Measurements from ENCODE around the gene CRMP1. TPM values are rescaled to one million over a fixed set of nuclear protein-coding genes. Genes with fewer than 3 reads are reported as not detected.

Gene CRMP1
- total RNA-seq, 1 donor from 2014 or later, result 1.2 TPM

GRCh38 chr4:5788144-5788543 lies 104.7 kb downstream of the CRMP1 start:
- DNase-seq (no peak), ATAC-seq (ENCODE audit: poor library complexity) (no peak)
- intact Hi-C loops (cut with DNase I), result no loop called here

- DNase-seq, result no peak
These were observed 105.6 kb downstream of the CRMP1 start for GRCh38 chr4:5787311-5787710.

GRCh38 chr4:5785806-5786680 lies 106.8 kb downstream of the CRMP1 start:
- intact Hi-C loops (cut with DNase I), result no loop called here
- no peak for DNase-seq
- ATAC-seq (ENCODE audit: poor library complexity), result peak; percentile 67

More at GRCh38 chr4:5787311-5787710, 105.6 kb downstream of the CRMP1 start:
- intact Hi-C loops (cut with DNase I), result no loop called here
- ATAC-seq (ENCODE audit: poor library complexity), result no peak

- DNase-seq, result peak; percentile 57
- intact Hi-C loops (cut with DNase I), result no loop called here
- ATAC-seq (ENCODE audit: poor library complexity), result peak; percentile 87
These were observed 107.8 kb downstream of the CRMP1 start for GRCh38 chr4:5784960-5785611.

- ATAC-seq (ENCODE audit: poor library complexity), result no peak
- no peak for DNase-seq
- intact Hi-C loops (cut with DNase I), result no loop called here
These were observed 108.9 kb downstream of the CRMP1 start for GRCh38 chr4:5784021-5784420.

GRCh38 chr4:5783486-5783885 lies 109.4 kb downstream of the CRMP1 start:
- no peak for DNase-seq
- no peak for ATAC-seq (ENCODE audit: poor library complexity)
- intact Hi-C loops (cut with DNase I), result no loop called here

GRCh38 chr4:5782829-5783476 lies 109.9 kb downstream of the CRMP1 start:
- ATAC-seq (ENCODE audit: poor library complexity), result no peak
- intact Hi-C loops (cut with DNase I), result no loop called here
- no peak for DNase-seq

GRCh38 chr4:5781691-5782090 lies 111.2 kb downstream of the CRMP1 start:
- DNase-seq (no peak), ATAC-seq (ENCODE audit: poor library complexity) (no peak)
- intact Hi-C loops (cut with DNase I), result no loop called here

GRCh38 chr4:5780831-5781480 lies 111.9 kb downstream of the CRMP1 start:
- no peak for ATAC-seq (ENCODE audit: poor library complexity)
- no peak for DNase-seq
- intact Hi-C loops (cut with DNase I), result no loop called here

- intact Hi-C loops (cut with DNase I), result no loop called here
- no peak for DNase-seq
- ATAC-seq (ENCODE audit: poor library complexity), result no peak
These were observed 116.4 kb downstream of the CRMP1 start for GRCh38 chr4:5776510-5776909.

GRCh38 chr4:5774416-5775036 lies 118.4 kb downstream of the CRMP1 start:
- ATAC-seq (ENCODE audit: poor library complexity) (no peak), DNase-seq (no peak)
- intact Hi-C loops (cut with DNase I), result no loop called here

- DNase-seq, result no peak
- ATAC-seq (ENCODE audit: poor library complexity), result no peak
- intact Hi-C loops (cut with DNase I), result no loop called here
These were observed 119.7 kb downstream of the CRMP1 start for GRCh38 chr4:5773271-5773555.

GRCh38 chr4:5772528-5773270 lies 120.2 kb downstream of the CRMP1 start:
- DNase-seq (no peak), ATAC-seq (ENCODE audit: poor library complexity) (no peak)

More at GRCh38 chr4:5772528-5773270, 120.2 kb downstream of the CRMP1 start:
- intact Hi-C loops (cut with DNase I), result no loop called here

Small RNA genes within 50 kb of the gene (microRNA-seq; reads per million reads assigned to microRNA genes)
- 12.9 reads per million, percentile 30 among the genes with 10 or more reads in this experiment for gene MIR378D1

Other genes starting within 250 kb of the CRMP1 start
- 1.6 TPM for gene EVC2, start 184.5 kb downstream of the CRMP1 start, total RNA-seq
- gene EVC, start 181.9 kb downstream of the CRMP1 start, total RNA-seq, result 5.3 TPM
- gene C4orf50, start 125.3 kb upstream of the CRMP1 start, total RNA-seq, result not detected